Activated T-cell treated with anti-CD3 and anti-CD28 coated beads for 4 hours (primary cell): ENCODE data around the gene RAB4B.
"Not testable (repeated sequence)": the region's sequence is repeated elsewhere in the genome, so short reads cannot be mapped to it uniquely, and the experiment has no call there.

Experiments used
- DNase-seq: peaks from one replicate; pipeline ENCODE4 v3.0.0-alpha.2; 2020

The RAB4B gene

GRCh38 chr19:40825460-40826095, 47.5 kb downstream of the RAB4B start:
- DNase-seq, result not testable (repeated sequence)

GRCh38 chr19:40826312-40826698, 48.3 kb downstream of the RAB4B start:
- DNase-seq, result not testable (repeated sequence)

- DNase-seq, result not testable (repeated sequence)
These were observed 48.8 kb downstream of the RAB4B start for GRCh38 chr19:40826699-40827385.

- no peak for DNase-seq
These were observed 49.6 kb downstream of the RAB4B start for GRCh38 chr19:40827386-40828247.

GRCh38 chr19:40829205-40829604, 51.2 kb downstream of the RAB4B start:
- no peak for DNase-seq

GRCh38 chr19:40830741-40831140, 52.7 kb downstream of the RAB4B start:
- DNase-seq, result not testable (repeated sequence)

GRCh38 chr19:40831502-40832430, 53.7 kb downstream of the RAB4B start:
- no peak for DNase-seq

- not testable (repeated sequence) for DNase-seq
These were observed 54.4 kb downstream of the RAB4B start for GRCh38 chr19:40832431-40832790.

- DNase-seq, result not testable (repeated sequence)
These were observed 55.9 kb downstream of the RAB4B start for GRCh38 chr19:40833728-40834533.

GRCh38 chr19:40836754-40837429, 58.8 kb downstream of the RAB4B start:
- DNase-seq, result no peak

GRCh38 chr19:40838477-40838876, 60.4 kb downstream of the RAB4B start:
- not testable (repeated sequence) for DNase-seq

- DNase-seq, result not testable (repeated sequence)
These were observed 64.0 kb downstream of the RAB4B start for GRCh38 chr19:40842012-40842411.

GRCh38 chr19:40842997-40843652, 65.1 kb downstream of the RAB4B start:
- DNase-seq, result not testable (repeated sequence)

- DNase-seq, result peak; percentile 66
These were observed 65.6 kb downstream of the RAB4B start for GRCh38 chr19:40843653-40844052.
